Fibroblast of the aortic adventitia (primary cell): ENCODE results near the gene FCHO1. TPM values are rescaled to one million over a fixed set of nuclear protein-coding genes. Genes with fewer than 3 reads are reported as not detected.

ENCODE experiments used
- DNase-seq: peaks from one replicate; pipeline ENCODE4 v3.0.0-alpha.2; 2010; ENCODE audit warnings: low read depth
- H3K4me3 ChIP-seq: 2 replicates; pipeline ENCODE4 v1.5.1; 2011; ENCODE audit warnings: low read depth, mild to moderate bottlenecking, control low read depth, low read length, moderate library complexity
- total RNA-seq: library from RNA; depleted of rRNA; stranded (reverse); fragments of >200 nt; gene quantifications from 2 replicates; pipeline ENCODE4 v1.2.3, GENCODE V29; 2012; ENCODE audit warnings: low replicate concordance
- TF ChIP-seq, protein P1 (sequence below): IDR thresholded peaks from 2 replicates; pipeline ENCODE4 v1.5.1; 2011; ENCODE audit warnings: mild to moderate bottlenecking, low read length, control low read depth, inconsistent platforms; ENCODE audit not compliant: insufficient read depth

FCHO1 gene
- total RNA-seq, 1 donor = 0.36 TPM

DNA sequence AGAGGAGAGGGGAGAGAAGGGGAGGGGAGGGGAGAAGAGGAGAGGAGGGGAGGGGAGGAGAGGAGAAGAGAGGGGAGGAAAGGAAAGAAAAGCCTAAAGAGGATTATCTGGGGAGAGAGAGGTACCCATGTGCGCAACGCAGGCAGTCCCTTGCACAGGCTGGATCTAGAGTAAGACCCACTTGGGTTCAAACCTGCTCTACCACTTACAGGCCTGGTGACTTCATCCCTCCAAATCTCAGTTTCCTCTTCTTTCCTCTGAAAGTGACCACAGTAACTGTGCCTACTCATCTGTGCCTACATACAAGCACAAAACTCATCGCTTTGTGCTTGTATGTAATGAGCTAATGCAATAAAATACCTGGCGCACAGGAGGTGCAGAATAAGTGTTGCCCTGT, 32.7 kb upstream of the FCHO1 start:
- TF ChIP-seq, protein P1, sequence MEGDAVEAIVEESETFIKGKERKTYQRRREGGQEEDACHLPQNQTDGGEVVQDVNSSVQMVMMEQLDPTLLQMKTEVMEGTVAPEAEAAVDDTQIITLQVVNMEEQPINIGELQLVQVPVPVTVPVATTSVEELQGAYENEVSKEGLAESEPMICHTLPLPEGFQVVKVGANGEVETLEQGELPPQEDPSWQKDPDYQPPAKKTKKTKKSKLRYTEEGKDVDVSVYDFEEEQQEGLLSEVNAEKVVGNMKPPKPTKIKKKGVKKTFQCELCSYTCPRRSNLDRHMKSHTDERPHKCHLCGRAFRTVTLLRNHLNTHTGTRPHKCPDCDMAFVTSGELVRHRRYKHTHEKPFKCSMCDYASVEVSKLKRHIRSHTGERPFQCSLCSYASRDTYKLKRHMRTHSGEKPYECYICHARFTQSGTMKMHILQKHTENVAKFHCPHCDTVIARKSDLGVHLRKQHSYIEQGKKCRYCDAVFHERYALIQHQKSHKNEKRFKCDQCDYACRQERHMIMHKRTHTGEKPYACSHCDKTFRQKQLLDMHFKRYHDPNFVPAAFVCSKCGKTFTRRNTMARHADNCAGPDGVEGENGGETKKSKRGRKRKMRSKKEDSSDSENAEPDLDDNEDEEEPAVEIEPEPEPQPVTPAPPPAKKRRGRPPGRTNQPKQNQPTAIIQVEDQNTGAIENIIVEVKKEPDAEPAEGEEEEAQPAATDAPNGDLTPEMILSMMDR = no peak
- no peak for DNase-seq
- H3K4me3 ChIP-seq = no peak overlapping the region

DNA sequence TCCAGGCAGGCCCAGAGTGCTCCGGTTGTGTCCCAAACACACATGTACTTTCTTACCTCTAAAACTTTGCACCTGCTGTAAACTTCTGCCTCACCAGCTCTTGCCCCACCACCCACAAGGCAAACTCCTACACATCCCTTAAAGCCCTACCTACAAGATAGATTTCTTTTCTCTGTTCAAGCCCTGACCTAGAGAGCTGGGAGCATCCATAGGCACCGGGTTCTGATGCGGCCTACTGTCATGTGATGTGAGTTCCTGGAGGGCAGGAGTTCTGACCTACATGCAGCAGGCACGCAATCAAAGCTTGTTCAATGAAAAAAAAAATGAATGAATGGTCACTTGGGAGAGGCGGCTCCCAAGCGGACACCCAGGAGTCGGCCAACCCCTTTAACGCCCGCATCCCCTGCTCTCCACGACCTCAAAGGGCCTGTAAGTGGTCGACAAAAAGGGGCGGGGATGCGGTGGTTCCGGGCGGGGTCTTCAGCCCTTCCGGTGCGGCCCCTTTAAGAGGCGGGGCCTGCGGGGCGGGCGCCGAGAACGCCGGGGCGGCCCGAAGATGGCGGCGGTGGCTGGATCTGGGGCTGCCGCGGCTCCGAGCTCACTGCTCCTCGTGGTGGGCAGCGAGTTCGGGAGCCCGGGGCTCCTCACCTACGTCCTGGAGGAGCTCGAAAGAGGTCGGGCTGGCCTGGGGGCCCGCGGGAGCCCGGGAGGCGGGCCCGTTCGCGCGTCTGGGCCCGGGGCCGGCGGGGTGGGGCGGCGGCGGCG, 32.1 kb upstream of the FCHO1 start, which contains the start of gene MAP1S:
MAP1S (plus strand) TSS at position 534 of the 765 bp plus-strand sequence; CDS start at position 557, 23 bp downstream.
- TF ChIP-seq, protein P1 = no peak
- DNase-seq = peak; percentile 24
- peak within 1 kb of the TSS; percentile 80 for H3K4me3 ChIP-seq

DNA sequence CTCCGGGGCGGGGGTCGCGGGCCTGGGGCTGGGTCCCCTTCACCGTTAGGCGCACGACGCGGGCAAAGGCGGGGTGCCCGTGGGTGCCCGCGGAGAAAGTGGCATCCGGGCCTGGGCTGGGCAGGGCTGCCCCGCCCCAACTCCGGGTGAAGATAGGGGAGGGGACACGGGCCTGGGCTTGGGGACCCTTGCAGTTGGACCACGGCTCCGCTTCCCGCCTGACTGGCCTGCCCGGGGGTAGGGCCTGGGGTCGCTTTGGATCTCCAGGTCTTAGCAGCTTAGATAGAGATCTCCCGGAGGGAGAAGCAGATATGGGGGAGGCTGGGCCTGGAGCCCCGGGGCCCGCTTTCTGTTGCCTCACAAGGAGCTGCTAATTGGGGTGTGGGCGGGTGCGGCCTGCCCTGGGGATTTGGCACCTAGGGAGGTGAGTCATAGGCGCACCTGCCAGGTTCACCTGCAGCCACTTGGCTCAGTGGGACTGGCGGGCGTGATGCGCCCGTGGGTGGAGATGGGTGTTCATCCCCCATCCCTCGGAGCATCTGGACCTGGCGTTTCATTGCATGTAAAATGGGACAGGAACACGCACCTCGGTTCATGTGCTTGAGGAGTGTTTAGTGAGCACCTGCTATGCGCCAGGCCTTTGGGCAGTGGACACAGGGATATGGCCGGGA, 31.4 kb upstream of the FCHO1 start:
- no peak for DNase-seq

DNA sequence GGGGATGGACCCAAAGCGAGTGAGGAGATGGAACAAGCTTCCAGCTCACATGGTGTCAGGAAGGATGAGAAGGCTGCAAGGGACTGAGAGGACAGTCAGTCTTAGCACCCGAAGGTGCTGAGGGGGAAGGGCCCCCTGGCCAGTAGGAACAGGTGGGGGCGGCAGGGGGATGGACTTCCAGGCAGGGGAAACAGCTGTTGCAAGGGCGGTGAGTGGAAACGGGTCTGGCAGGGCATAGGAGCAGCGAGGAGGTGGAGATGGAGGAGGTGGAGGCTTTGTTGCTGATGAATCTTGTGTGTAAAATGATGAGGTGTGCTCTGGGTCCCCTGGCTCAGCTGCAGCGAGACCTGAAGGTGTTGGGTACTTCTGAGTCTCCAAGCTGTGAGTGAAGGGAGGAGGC, 30.8 kb upstream of the FCHO1 start:
- DNase-seq = no peak
- TF ChIP-seq, protein P1 = no peak
- H3K4me3 ChIP-seq = peak overlapping the region; percentile 80

More for the DNA sequence above, 31.4 kb upstream of the FCHO1 start:
- H3K4me3 ChIP-seq = peak overlapping the region; percentile 80
- TF ChIP-seq, protein P1 = no peak

DNA sequence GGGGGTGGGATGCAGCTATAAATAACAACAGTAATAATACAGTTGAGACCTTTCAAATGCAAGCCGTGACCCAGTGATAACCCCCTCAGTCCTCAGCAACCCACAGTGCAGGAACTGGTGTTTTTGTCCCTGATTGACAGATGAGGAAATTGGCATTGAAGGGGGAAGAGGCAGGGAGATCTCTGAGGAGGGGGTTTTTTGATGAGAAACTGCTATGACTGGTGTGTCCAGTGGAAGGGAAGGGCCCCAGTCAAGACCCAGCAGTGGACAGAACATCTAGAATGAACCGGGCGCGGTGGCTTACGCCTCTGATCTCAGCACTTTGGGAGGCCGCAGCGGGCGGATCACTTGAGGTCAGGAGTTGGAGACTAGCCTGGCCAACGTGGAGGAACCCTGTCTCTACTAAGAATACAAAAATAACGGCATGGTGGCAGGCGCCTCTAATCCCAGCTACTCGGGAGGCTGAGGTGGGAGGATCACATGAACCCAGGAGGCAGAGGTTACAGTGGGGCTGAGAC, 30.1 kb upstream of the FCHO1 start:
- peak overlapping the region; percentile 80 for H3K4me3 ChIP-seq
- TF ChIP-seq, protein P1 = no peak
- DNase-seq = no peak

DNA sequence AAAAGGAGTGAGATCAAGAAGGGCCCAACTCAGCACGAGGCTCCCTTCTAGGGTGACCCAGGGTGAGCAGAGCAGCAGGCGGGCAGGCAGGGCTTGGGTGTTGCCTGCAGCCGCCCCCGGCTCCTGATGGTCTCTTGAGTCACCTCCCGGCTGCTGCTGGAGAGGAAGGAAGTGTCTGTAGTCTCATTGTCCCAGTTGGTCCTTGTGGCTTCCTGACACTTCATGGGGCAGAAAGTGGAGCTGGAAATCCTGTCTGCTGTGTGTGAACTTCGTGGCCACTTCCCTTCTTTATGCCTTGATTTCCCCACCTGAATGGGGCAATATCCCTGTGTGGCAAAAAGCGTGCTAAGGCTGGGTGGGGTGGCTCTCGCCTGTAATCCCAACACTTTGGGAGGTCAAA, 29.5 kb upstream of the FCHO1 start:
- no peak overlapping the region for H3K4me3 ChIP-seq
- DNase-seq = no peak
- TF ChIP-seq, protein P1 = no peak
